H1 (cell line): ENCODE data around the gene CRADD. TPM values are rescaled to one million over a fixed set of nuclear protein-coding genes. Genes with fewer than 3 reads are reported as not detected.

Source experiments
- CTCF ChIA-PET: fragments of 300-600 bp; sonication (Branson Sonifier 250); formaldehyde crosslinking; loops from one replicate; lab custom pipeline; 2021; ENCODE audit not compliant: partially characterized antibody; lab: Charles Lee
- POLR2A ChIA-PET: fragments of 300-600 bp; sonication (Branson Sonifier 250); formaldehyde crosslinking; loops from one replicate; lab custom pipeline; 2021; ENCODE audit warnings: inconsistent platforms; ENCODE audit not compliant: partially characterized antibody; lab: Charles Lee
- DNase-seq, 2 experiments: peaks; one replicate each; pipeline versions ENCODE4 v3.0.0 to v3.0.0-alpha.2; 2010 to 2022; ENCODE audit warnings: low spot score in 2 of 2, low read depth in 1 of 2, mixed read lengths in 1 of 2
- FAIRE-seq: peaks from 2 replicates; lab custom pipeline; 2011; peaks lifted over from hg19 to GRCh38; lab: Jason Lieb, UNC
- H2AFZ ChIP-seq: 2 replicates; pipeline ENCODE4 v1.8.1; 2012; ENCODE audit warnings: low read length, inconsistent platforms
- H2AK5ac ChIP-seq: 2 replicates; pipeline ENCODE4 v1.6.1; 2013; ENCODE audit warnings: low read depth, low read length
- H2BK120ac ChIP-seq: replicated peaks from 2 replicates; pipeline ENCODE3; 2013; ENCODE audit warnings: low read depth, low read length, inconsistent platforms
- H2BK12ac ChIP-seq: 2 replicates; pipeline ENCODE4 v1.6.1; 2013; ENCODE audit warnings: low read depth, low read length
- H2BK15ac ChIP-seq: 2 replicates; pipeline ENCODE4 v1.6.1; 2013; ENCODE audit warnings: low read length
- H2BK20ac ChIP-seq: 2 replicates; pipeline ENCODE4 v1.6.1; 2013; ENCODE audit warnings: low read length
- H2BK5ac ChIP-seq: 2 replicates; pipeline ENCODE4 v1.6.1; 2013; ENCODE audit warnings: low read depth, low read length
- H3K14ac ChIP-seq: 2 replicates; pipeline ENCODE4 v1.6.1; 2013; ENCODE audit warnings: inconsistent platforms; ENCODE audit not compliant: insufficient read length
- H3K18ac ChIP-seq: 2 replicates; pipeline ENCODE4 v1.6.1; 2013; ENCODE audit warnings: low read length; ENCODE audit errors: extremely low read depth
- H3K23ac ChIP-seq: 2 replicates; pipeline ENCODE4 v1.6.1; 2013; ENCODE audit warnings: inconsistent platforms; ENCODE audit not compliant: insufficient read length
- H3K23me2 ChIP-seq: 2 replicates; pipeline ENCODE4 v1.6.1; 2013; ENCODE audit warnings: low read depth, low read length
- H3K27ac ChIP-seq: 2 replicates; pipeline ENCODE4 v1.6.1; 2011; ENCODE audit warnings: low read depth, low read length, inconsistent platforms
- H3K27me3 ChIP-seq, 4 experiments: replicated peaks in 1 of 4; 1 replicate in 1 of 4; 2 replicates in 3 of 4; pipeline versions ENCODE4 v1.6.1 to v1.8.1; 2011 to 2013; ENCODE audit warnings: low read length in 3 of 4, mild to moderate bottlenecking in 3 of 4, inconsistent platforms in 2 of 4, mixed read lengths in 2 of 4, moderate library complexity in 1 of 4; ENCODE audit not compliant: control insufficient read depth in 3 of 4, insufficient read depth in 3 of 4; ENCODE audit errors: extremely low read depth in 1 of 4
- H3K36me3 ChIP-seq, 4 experiments: 2 replicates each; pipeline versions ENCODE4 v1.6.1 to v1.8.1; 2011 to 2013; ENCODE audit warnings: mild to moderate bottlenecking in 4 of 4, low read length in 3 of 4, moderate library complexity in 2 of 4, control low read depth in 1 of 4, inconsistent platforms in 1 of 4; ENCODE audit not compliant: insufficient read depth in 4 of 4, control insufficient read depth in 2 of 4
- H3K4ac ChIP-seq: replicated peaks from 2 replicates; pipeline ENCODE3; 2013; ENCODE audit warnings: low read length, low read depth, mixed read lengths, inconsistent platforms; ENCODE audit not compliant: insufficient read length
- H3K4me1 ChIP-seq, 4 experiments: replicated peaks in 1 of 4; 1 replicate in 1 of 4; 2 replicates in 3 of 4; pipeline versions ENCODE4 v1.6.1 to v1.8.1; 2011 to 2013; ENCODE audit warnings: low read length in 3 of 4, inconsistent platforms in 2 of 4, mixed read lengths in 1 of 4; ENCODE audit not compliant: insufficient read depth in 4 of 4, control insufficient read depth in 3 of 4
- H3K4me2 ChIP-seq, 2 experiments: 2 replicates each; pipeline versions ENCODE4 v1.6.1 to v1.8.1; 2011 to 2013; ENCODE audit warnings: low read depth in 2 of 2, low read length in 2 of 2, control low read depth in 1 of 2, inconsistent platforms in 1 of 2, mild to moderate bottlenecking in 1 of 2; ENCODE audit not compliant: insufficient read depth in 1 of 2
- H3K4me3 ChIP-seq, 4 experiments: fragments of 200-600, 300-600 bp in 1 of 4; sonication (generic), shearing (Covaris generic), sonication (Bioruptor Twin) in 1 of 4; 2 replicates each; pipeline versions ENCODE4 v1.5.1 to v1.8.1; 2011 to 2016; ENCODE audit warnings: low read length in 4 of 4, low read depth in 3 of 4, control low read depth in 2 of 4, inconsistent platforms in 2 of 4, mild to moderate bottlenecking in 2 of 4, mixed read lengths in 1 of 4, moderate library complexity in 1 of 4; ENCODE audit not compliant: insufficient read depth in 2 of 4; ENCODE audit errors: extremely low read depth in 1 of 4
- H3K56ac ChIP-seq: replicated peaks from 2 replicates; pipeline ENCODE3; 2013; ENCODE audit warnings: low read depth, mild to moderate bottlenecking, mixed read lengths, low read length, inconsistent platforms; ENCODE audit not compliant: insufficient read length
- H3K79me1 ChIP-seq: 2 replicates; pipeline ENCODE4 v1.6.1; 2013; ENCODE audit warnings: low read depth, low read length, control low read depth
- H3K79me2 ChIP-seq, 2 experiments: 2 replicates each; pipeline versions ENCODE4 v1.6.1 to v1.8.1; 2012 to 2013; ENCODE audit warnings: low read length in 2 of 2, mild to moderate bottlenecking in 2 of 2, inconsistent platforms in 1 of 2; ENCODE audit not compliant: insufficient read depth in 2 of 2, control insufficient read depth in 1 of 2
- H3K9ac ChIP-seq, 4 experiments: replicated peaks in 1 of 4; 1 replicate in 1 of 4; 2 replicates in 3 of 4; pipeline versions ENCODE4 v1.6.1 to v1.8.1; 2011 to 2013; ENCODE audit warnings: low read depth in 3 of 4, low read length in 3 of 4, control low read depth in 2 of 4, mild to moderate bottlenecking in 2 of 4, moderate library complexity in 2 of 4, inconsistent platforms in 1 of 4; ENCODE audit errors: extremely low read depth in 1 of 4
- H3K9me3 ChIP-seq, 2 experiments: 2 replicates each; pipeline versions ENCODE4 v1.6.1 to v1.8.1; 2012 to 2013; ENCODE audit warnings: mild to moderate bottlenecking in 2 of 2, moderate library complexity in 2 of 2, control low read depth in 1 of 2, inconsistent platforms in 1 of 2, low read depth in 1 of 2, low read length in 1 of 2, mixed read lengths in 1 of 2; ENCODE audit not compliant: insufficient read depth in 2 of 2
- H4K20me1 ChIP-seq, 2 experiments: replicated peaks in 1 of 2; 2 replicates each; pipeline versions ENCODE3 to v1.8.1; 2011 to 2013; ENCODE audit warnings: inconsistent platforms in 2 of 2, low read length in 2 of 2, mild to moderate bottlenecking in 1 of 2; ENCODE audit not compliant: insufficient read depth in 2 of 2, control insufficient read depth in 1 of 2
- H4K5ac ChIP-seq: 2 replicates; pipeline ENCODE4 v1.6.1; 2013; ENCODE audit warnings: low read length, low read depth, mixed read lengths, inconsistent platforms; ENCODE audit not compliant: insufficient read length
- H4K8ac ChIP-seq: 2 replicates; pipeline ENCODE4 v1.8.0; 2013; ENCODE audit warnings: mild to moderate bottlenecking, moderate library complexity, low read length, inconsistent platforms; ENCODE audit not compliant: insufficient read depth; ENCODE audit errors: extremely low read depth
- H4K91ac ChIP-seq: replicated peaks from 2 replicates; pipeline ENCODE3; 2013; ENCODE audit warnings: low read length, mixed read lengths, inconsistent platforms; ENCODE audit not compliant: insufficient read length
- CBX5 ChIP-seq: fragments of 300-800, 300-1000 bp; sonication (generic); IDR thresholded peaks from 2 replicates; pipeline ENCODE4 v1.7.1; 2016; ENCODE audit warnings: antibody characterized with exemption, low read length, low read depth
- GABPA ChIP-seq: IDR thresholded peaks from 2 replicates; pipeline ENCODE4 v1.6.1; 2011; ENCODE audit warnings: mild to moderate bottlenecking, low read length, moderate library complexity, borderline replicate concordance; ENCODE audit not compliant: insufficient read depth
- WGBS, 2 experiments: shearing (Covaris generic) in 1 of 2; methylation state at CpG; one replicate each; pipeline versions ENCODE4 v1.1.6 to v1.1.7; 2013 to 2015; ENCODE audit warnings: low lambda C conversion rate in 2 of 2, mixed read lengths in 2 of 2, inconsistent platforms in 1 of 2, low coverage in 1 of 2, missing lambda C conversion rate in 1 of 2; ENCODE audit not compliant: insufficient replicate concordance in 2 of 2, insufficient coverage in 1 of 2, insufficient read length in 1 of 2; ENCODE audit errors: extremely low coverage in 1 of 2, missing lambda C conversion rate in 1 of 2; 5-methylcytosine and 5-hydroxymethylcytosine counted together
- polyA plus RNA-seq, 7 experiments: library from polyadenylated mRNA; depleted of rRNA in 3 of 7; stranded (reverse) in 5 of 7; unstranded in 2 of 7; fragments of >200 nt in 5 of 7; fragments of 200-250 nt in 2 of 7; gene quantifications; 1 replicate in 5 of 7; 2 replicates in 1 of 7; 4 replicates in 1 of 7; pipeline versions ENCODE4 v1.2.1 to v1.2.3, GENCODE V29; 2011 to 2013; ENCODE audit warnings: missing spikeins in 2 of 7, mixed read lengths in 2 of 7
- total RNA-seq: library from RNA; stranded (reverse); fragmentation: NEBNext Ultra II Directional; extraction: Animal tissue kit (Norgen Biotek cat#: 25700); gene quantifications from 2 replicates; pipeline ENCODE4 v1.2.1, GENCODE V29; 2021

Gene CRADD
- total and polyA plus RNA-seq, 2 of the 8 experiments (the other 6 are each of a cell fraction or from before 2014, with no cell fraction given): 8.1 to 15.4 TPM

DNA sequence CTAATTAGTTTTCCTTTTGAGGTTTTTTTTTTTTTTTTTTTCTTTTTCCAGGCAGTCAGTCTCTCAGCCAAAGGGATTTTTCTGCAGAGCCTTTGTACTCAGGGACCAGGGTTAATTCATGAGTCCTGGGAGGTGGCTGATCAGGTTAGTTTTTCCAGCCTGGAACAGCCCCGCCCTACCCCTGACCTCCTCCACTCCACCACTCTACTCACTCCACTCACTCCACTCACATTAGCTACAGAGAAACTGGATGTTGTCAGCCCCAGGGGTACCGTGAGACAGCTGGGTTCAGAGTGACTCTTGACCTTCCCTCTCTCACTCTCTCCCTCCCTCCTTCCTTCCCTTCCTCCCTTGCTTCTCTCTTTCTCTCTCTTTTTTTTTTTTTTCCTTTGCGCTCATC is 161.0 kb downstream of the CRADD start:
- Histone ChIP-seq H3K79me1 (no peaks in the 10 kb centered on the region), H2BK20ac (no peak overlapping the region), H2AFZ (no peak overlapping the region), H4K8ac (no peak overlapping the region), H3K36me3 (no peaks in the 10 kb centered on the region), H3K4ac (no peak overlapping the region), H4K91ac (no peak overlapping the region), H3K27me3 (no peaks in the 10 kb centered on the region), H3K56ac (no peak overlapping the region), H3K79me2 (no peaks in the 10 kb centered on the region; a peak in 1 of 4 replicates), H3K4me3 (no peak overlapping the region), H3K14ac (no peak overlapping the region), H2BK120ac (no peak overlapping the region), H3K23me2 (no peaks in the 10 kb centered on the region), H2BK15ac (no peak overlapping the region), H4K20me1 (no peaks in the 10 kb centered on the region), H3K4me1 (peaks cover 0 to 2% (median 1%) of the 10 kb centered on the region in 4 experiments; a peak in 2 of 7 replicates), H3K18ac (no peak overlapping the region), H3K9ac (no peak overlapping the region), H3K4me2 (no peak overlapping the region), H4K5ac (no peak overlapping the region), H3K27ac (no peak overlapping the region), H2BK12ac (no peak overlapping the region), H2BK5ac (no peak overlapping the region), H2AK5ac (no peak overlapping the region), H3K9me3 (no peaks in the 10 kb centered on the region), H3K23ac (no peak overlapping the region)
- ChIA-PET POLR2A (no interaction called here), CTCF (interaction anchor here (0.9 to 3.5 kb wide), 11 partner anchors 7 to 336 kb away, joined by 3 to 11 read pairs (median 4); no protein-coding TSS in a partner anchor)
- no peak for DNase-seq
- WGBS, 2 experiments: 93% methylated on average over 2 of the region's 3 CpGs; no CpG with 5 or more reads in 1 of the 2 experiments
- no peak for FAIRE-seq
- TF ChIP-seq GABPA (no peak), CBX5 (no peak)
